ENCODE data around the gene ALDH16A1.
A peak's percentile ranks its signal among the peaks of the same experiment; 100 is the strongest.

Gene ALDH16A1

DNA sequence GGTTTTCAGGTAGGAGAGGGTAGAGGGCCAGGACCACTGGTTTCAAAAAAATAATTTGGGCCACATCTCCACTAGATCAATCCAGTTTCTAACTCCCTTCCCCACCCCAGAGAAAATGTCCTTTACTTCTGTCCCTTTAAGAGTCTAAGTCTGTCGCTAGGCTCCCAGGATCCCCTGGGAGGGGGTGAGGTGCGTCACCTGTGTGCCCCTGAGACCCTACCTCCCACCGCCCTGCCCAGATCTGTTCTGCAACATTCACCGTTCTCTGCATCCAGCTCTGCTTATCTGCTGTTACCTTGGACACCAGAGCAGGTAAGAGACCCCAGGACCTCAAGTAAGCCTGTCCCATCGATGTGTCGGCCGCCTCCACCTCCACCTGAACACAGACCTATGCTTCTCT is 27.8 kb upstream of the ALDH16A1 start, which contains the start of gene GFY:
Gene GFY (plus strand): TSS at position 211 of the 400 bp plus-strand sequence. CDS start 1,043 bp downstream, outside the sequence.
- DNase-seq = no peak

DNA sequence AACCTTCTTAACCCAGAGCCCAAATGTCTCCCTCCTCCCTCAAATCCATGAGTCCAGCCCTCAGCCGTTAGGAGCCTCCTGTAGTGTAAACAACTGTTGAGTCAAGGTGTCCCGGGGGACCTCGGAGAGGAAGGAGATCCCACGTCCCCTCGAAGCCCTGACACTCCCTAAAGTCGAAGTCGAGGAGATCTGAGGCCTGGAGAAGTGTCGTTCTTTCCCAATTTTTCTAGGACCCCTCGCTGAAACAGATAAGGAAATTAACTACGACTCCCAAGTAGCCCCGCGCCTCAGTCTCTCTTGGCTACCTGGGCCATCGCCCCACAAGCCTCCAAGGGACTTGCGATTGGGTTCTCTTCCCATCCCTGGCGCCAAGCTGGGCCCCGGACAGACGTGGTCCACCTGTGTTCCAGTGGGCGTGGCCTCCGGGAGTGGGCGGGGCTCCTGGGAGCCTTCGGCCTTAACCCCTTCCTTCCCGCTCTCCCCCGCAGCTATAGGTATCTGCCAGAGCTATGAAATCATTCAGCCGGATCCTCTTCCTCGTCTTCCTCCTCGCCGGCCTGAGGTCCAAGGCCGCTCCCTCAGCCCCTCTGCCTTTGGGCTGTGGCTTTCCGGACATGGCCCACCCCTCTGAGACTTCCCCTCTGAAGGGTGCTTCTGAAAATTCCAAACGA is 27.0 kb upstream of the ALDH16A1 start:
- DNase-seq = no peak

DNA sequence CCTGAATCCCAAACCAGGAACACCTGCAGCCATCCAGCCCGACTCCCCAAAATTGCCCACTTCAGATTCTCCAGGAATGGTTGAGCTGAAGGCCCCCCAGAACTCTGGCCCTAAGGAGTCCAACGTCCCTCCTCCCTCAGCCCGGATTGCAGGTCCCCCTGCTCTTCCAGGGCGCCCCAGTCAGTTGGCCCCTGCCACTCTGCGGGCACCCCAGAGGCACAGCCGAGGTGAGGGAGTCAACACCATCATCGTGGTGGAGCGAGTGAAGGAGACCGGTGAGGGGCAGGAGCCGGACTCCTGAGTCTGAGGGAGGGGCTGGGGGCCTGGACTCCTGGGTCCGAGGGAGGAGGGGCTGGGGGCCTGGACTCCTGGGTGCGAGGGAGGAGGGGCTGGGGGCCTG is 25.7 kb upstream of the ALDH16A1 start:
- DNase-seq = no peak

DNA sequence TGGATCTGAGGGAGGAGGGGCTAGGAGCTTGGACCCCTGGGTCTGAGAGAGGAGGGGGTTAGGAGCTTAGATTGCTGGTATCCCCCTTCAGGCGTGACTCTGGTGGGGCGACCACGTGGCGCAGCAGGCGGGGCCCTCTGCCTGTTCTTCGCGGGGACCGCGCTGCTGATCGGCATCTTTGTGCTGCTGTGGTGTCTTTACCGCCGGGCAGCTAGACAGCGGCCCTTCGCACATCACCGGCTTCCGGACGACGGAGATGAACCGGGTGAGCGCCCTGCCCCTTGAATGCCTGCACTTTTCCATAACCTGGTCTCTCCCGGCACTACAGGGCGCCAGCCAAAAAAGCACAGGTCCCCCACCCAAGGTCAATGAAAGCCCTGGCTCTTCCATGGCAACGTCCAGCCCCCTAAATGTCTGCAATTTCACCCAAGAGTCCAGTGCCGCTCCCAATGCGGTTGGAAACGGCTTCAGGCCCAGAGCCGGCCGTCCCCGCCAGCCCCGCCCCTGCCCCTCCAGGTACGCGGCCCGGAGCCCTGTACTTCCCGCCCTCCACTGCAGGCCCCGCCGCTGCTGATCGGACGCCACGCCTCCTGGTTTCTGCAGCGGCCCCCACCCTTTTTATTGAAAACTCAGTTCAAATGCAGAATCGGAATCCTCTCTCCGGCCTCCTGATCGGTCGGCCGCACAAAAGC is 25.0 kb upstream of the ALDH16A1 start:
- DNase-seq = no peak

DNA sequence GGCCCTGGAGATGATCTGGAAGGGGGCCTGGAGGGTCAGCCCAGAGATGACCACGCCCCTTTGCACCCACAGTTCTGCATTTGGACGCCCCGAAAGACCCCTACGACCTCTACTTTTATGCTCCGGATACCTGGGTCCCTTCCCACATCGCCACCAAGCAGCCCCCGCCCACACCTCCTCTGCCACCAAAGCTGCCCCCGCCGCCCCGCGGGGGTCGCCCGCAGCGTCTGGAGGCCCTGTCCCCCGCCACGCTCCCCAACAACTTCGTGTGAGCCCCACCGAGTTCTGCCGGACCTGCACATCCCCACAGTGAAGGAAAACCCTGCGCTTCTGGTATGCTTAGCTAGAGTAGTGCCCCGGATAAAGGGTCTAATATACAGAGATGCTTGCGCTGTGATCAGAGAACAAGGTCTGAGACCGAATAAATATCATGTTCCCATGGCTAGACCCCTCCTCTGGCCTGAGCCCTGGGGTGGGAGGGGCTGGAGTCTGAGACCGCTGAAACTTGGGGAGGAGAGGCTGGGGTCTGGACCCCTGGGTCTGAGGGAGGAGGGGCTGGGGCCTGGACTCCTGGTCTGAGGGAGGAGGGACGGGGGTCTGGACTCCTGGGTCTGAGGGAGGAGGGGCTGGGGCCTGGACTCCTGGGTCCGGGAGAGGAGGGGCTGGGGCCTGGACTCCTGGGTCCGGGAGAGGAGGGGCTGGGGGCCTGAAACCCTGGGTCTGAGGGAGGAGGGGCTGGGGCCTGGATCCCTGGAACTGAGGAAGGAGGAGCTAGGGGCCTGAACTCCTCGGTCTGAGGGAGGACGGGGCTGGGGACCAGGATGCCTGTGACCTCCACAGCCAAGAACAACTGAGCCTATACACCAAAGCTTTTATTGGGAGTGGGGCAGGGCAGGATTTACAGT is 24.2 kb upstream of the ALDH16A1 start:
- DNase-seq = no peak

DNA sequence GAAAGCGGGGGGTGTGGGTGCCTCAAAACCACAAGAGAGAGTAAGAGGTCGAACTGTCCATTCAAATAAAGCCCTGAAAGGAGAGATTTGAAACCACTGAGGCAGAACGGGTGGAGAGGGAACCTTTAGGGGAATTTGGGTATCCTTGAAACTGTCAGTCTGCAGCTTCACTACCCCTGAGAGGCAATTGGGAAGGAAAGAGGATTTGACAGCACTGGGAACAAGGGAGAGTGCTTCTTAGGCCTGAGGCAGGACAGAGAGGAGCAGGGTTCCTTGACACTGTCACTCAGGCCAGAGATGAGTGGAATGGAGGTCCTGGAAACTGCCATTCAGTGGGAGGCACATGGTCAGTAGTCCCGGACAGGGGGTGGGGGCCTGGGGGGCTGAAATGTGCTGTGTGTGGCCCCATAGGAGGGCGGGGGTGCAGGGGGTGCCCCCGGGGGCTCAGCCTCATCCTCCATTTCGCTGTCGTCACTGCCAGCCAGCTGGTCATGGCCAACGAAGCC is 22.8 kb upstream of the ALDH16A1 start:
- no peak for DNase-seq

DNA sequence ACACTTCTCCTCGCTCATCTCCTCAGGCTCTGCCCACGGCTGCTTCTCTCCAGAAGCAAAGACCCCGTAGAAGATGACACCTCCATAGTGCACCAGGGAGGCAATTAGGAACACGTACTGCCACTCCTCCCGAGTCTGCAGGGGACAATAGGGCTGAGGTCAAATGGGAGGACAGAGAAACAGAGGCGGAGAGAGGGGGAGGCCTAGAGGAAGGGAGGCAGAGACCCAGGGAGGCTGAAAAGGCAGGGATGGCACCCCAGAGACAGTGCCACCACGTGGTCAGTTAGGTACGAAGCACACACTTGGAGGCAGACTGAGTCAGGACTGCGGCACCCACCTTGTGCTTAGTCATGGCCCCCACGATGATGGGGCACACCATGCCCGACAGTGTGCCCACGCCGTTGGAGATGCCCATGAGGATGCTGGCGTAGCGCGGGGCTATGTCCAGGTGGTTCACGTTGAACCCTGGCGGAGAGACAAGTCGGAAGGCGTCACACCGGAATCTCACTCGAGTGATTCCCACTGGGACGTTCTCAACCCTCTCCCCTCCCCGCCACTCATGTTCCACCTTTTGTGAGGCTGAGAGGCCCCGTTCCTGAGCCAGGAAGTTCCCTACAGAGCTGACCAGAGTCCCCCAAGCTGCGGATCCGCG is 22.2 kb upstream of the ALDH16A1 start:
- no peak for DNase-seq

DNA sequence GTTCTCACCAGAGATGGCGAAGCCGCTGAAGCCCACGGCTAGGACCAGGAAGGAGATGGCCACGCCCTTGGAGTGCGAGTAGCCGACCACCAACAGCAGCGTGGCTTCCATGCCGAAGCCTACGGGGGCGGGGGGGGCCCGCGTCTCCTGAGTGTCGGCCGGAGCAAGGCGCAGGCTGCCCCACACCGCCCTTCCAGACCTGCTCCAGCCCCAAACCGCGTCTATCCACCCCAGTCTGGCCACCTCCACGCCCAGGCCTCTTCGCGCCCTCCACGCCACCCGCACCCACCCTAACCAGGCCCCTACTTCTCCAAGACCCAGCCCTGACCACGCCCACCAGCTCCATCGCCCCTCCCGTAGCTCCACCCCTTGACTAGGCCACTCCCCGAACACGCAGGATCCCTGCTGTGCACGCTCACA is 21.7 kb upstream of the ALDH16A1 start:
- no peak for DNase-seq

DNA sequence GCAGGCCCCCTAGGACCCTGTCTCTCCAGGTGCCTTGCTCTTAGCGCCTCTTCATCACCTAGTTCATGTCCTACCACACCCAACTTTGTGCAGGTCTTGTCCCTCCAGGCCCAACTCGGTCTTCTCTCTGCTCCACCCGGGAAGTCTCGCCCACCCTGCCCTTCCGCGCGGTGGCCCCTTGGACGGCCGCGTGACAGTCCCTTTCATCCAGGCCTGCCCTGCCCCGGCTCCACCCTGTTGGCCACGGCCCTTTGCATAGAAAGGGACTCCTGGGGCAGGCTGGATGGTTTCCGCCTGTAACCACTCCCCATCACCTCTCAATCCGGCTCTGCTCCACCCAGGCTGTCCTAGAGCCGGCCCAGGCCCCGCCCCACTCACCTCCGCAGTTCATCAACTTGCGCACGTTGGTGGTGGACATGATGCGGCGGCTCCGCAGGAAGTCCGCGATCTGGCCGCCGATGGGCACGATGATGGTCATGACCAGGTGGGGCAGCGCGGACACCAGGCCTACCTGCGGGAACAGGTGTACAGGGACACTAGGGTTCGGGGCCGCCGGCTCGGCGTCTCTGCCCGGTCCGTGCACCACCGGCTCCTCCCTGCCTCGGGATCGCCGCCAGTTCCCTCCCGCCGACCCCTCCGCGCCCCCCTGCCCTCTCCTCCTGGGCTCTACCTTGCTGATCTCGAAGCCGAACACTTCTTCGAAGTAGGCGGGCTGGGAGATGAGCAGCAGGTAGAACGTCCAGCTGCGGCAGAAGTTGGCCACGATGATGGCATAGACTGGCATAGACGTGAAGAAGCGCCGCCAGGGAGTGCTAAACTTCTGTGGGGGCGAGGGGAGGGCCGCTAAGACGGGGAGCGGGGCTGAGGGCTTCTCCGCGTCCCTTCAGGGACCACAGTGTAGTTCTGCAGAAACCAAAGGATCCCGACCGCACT is 20.6 kb upstream of the ALDH16A1 start:
- DNase-seq = no peak

DNA sequence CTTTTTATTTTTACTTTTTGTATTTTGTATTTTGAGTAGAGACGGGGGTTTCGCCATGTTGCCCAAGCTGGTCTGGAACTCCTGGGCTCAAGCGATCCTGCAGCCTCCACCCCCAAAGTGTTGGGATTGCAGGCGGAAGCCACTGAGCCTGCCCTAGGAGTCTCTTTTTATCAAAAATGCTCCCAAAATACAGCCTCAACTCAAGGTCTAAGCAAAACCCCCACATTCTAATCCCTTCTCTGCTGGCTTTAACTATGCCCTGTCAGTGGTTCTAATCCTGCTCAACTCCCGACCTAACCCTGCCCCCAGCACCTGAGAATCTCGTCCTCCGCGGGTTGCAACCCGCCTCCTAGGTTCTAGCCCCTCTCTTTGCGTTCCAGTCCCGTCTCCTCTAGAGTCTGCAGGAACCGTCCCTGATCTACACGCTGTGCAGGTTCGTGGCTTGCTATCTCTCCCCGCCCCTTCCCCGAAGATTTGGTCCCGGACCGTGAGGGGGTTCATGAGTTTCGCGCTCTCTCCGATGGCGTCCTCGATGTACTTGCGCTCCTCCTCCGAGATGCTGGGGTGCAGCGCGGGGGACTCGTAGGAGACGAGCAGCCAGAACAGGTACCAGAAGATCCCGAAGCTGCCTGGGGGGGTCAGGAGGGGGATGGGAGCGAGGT is 19.7 kb upstream of the ALDH16A1 start:
- DNase-seq = no peak

DNA sequence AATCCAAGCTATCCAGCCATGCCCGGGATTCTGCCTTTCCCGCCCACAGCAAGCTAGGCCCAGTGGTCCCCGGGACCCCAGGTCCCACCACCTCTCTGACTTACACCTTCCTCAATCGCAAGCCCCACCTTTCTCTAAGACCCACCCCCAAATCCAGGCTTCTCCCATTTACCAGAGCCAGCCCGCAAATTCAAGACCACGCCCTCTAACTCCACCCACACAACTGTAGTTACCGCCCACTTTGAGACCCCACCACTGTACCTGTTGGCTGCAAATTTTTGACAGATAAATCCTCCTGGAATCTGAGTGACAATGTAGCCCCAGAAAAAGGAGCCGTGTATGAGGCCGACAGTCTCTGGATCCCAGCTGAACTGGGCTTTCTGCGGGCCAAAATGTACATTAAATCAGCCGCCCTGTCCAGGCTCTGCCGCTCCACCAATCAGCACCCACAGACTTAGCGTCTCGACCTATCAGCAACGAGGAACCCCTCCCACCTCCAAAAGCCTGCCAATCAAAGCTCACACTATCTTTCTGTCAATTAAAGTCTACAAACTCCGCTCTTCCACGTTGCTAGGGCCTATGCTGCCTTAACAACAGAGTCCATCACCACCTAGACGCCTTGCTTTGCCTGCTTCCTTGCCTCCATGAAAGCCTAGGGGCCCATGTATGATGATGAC is 18.0 kb upstream of the ALDH16A1 start:
- DNase-seq = no peak

DNA sequence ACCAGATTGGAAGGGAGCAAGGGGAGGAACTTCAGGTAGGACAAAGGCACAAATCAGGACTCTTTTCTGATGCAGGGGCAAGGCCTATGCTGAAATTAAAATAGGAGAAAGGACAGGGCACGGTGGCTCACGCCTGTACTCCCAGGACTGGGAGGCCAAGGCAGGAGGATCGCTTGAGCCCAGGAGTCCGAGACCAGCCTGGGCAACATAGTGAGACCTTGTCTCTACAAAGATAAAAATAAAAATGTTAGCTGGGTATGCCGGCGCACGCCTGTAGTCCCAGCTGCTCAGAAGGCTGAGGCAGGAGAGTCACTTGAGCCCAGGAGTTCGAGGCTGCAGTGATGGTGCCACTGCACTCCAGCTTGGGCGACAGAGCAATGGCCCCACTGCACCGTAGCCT is 17.4 kb upstream of the ALDH16A1 start:
- no peak for DNase-seq

DNA sequence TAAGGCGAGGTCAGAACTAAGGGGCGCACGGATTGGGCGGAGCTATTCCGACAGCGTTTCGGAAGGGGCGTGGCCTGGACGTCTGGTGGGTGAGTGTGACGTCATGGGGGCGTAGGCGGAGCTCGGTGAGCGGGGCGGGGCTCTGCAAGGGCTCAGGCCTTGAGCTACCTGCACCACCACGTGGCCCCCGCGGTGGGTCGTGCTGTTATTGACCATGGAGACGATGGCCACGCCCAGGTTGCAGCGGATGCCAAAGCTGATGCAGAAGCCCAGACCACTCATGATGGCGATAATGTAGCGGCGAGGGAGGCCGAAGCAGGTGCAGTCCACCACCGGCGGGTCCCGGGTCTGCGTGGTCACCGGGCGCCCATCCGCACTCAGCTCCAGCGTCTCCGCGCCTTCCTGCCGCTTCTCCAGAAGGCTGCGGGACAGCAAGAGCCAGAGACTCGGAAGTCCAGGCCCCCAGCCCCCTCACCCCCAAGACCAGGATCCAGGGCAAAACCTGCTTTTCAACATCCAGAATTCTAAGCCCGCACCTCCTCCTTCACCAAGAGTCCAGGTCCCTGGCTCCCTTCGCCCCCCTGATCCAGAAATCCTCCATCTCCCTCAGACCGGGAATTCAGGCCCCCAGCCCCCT is 16.5 kb upstream of the ALDH16A1 start:
- DNase-seq = peak; percentile 64

DNA sequence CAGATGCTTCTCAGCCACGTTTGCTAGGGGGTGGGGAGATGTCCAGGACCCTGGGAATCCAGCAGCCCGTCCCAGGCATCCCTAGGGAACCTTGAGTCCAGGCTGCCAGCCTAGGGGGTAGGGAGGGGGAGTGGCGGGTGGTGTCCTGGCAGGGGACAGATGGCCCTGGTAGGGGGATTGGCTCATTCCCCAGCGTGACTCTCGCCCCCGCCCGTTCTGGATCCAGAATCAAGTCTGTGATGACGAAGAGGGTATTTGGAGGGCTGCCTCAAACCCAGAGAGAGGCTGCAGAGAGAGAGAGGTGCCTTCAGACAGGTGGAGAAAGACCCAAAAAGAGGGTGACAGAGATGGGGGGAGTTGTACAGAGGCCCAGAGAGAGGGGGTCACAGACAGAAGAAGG is 15.8 kb upstream of the ALDH16A1 start:
- DNase-seq = no peak

DNA sequence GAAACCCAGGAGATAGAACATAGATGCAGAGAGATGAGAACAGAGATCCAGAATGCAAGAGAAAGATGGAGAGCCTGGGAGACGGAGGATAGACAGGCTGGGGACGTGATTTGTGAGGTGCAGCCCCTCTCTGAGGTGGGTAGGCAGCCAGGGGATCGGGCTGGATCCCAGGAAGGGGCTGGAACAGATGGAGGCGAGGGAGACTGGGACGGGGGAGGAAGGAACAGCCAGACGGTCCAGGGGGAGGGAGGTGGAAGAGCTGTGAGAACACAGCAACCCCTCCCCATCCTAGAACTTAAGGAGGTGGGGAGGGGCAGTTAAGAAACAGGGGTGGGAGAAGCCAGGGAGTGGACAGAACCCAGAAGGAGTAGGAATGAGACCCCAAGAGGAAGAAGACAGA is 14.8 kb upstream of the ALDH16A1 start:
- DNase-seq = no peak

DNA sequence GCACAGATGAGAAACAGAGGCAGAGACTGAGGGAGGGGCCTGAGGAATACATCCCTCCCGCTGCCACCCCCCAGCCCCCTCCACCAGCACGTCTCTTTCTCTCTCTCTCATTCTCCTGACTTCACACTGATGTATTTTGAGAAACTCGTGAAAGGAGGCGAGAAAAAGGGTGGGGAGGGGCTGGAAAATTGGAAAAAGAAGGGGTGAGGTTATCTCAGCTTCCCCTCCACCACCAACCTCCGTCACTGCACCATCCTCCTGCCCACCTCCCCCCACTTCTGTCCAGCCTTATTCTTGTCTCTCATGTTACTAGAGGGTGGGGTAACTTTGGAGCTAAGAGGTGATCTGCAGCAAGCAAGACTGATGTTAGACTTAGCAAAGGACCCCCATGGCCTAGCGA is 13.2 kb upstream of the ALDH16A1 start:
- no peak for DNase-seq

DNA sequence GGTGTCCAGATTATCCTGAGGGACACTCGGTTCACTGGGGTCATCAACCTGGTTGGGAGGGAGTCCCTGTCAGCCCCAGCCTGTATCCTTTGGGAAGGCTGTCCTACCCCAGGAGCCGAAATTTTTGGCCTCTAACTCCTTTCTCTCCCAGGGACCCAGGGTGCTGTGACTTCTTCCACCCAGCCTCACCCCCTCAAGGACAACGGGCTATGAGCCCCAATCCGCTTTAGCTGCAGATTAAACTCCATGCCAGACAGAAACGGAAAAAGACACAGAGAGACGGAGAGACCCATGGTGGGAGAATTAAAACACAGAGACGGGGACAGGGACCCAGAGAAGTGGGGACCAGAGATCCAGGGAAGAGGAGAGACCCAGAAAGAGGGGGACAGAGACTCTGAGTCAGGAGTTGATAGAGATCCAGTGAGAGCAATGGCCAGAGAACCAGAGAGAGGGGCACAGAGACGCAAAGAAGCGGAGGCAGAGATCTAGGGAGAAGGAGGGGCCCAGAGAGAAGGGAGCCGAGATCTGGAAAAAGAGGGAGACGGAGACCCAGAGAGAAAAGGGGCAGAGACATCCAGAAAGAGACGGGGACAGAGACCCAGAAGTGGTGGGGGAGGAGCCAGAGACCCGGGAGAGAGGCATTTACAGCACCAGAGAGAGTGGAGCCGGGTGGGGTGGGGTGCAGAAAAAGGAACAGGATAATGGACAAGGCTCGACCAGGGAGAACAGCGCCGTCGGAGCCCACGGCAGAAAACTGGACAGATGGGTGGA is 12.4 kb upstream of the ALDH16A1 start:
- DNase-seq = no peak

DNA sequence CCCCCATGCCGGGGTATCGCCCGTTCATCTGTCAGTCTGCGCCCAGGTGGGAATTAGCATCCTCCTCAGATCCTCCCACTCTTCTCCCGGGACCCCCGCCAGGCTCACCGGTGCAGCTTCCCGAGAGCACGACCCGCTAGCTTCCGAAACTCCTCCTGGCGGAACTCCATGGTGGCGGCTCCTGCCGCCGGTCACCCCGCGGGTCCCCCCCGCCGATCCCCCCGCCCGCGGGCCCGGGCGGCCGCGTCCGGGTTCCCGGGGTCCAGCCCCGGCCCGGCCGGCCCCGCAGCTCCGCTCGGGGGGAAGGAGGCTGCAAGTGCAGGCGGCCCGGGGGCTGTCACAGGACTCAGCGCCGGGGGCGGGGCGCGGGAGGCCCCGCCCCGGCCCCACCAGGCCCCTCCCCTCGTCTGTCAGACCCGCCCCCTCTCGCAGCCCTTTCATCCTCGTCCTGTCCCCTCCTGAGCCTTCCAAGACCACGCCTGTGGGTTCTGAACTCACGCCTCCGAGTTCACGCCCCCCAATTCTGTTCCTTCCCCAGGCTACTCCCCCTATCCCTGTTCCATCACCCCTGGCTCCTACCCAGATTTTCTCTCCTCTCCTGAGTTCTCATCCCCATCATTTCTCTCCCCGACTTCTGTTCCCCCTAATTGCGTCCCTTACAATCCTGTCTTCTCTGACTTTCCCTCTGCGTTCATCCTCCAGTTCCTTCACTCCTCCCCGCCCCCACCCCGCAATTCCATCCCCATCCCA is 11.6 kb upstream of the ALDH16A1 start, which contains the start of gene SLC17A7:
Gene SLC17A7 (minus strand): TSS at position 318 of the 750 bp plus-strand sequence. CDS start 148 bp downstream, at position 170.
- DNase-seq = no peak

Data from activated CD4-positive, CD25-positive, alpha-beta regulatory T cell treated with anti-CD3 and anti-CD28 coated beads, Interleukin-2, amount 50 U/mL, for 72 hours (primary cell).